Measurements from ENCODE around the gene ASIC2.

ASIC2 gene

GRCh38 chr17:33261820-33262219, 31.3 kb downstream of the ASIC2 start:
- no peak for DNase-seq (ENCODE audit: low read depth)
- TF ChIP-seq CTCF (IDR thresholded peaks at IDR 0.05; ENCODE audit: control insufficient read depth, insufficient read depth, low read depth, low read length, missing control alignments) = no peak
- H3K4me3 ChIP-seq (ENCODE audit: control insufficient read depth, low read depth, low read length) = no peak overlapping the region

GRCh38 chr17:33260638-33261037, 32.5 kb downstream of the ASIC2 start:
- no peak for TF ChIP-seq CTCF (IDR thresholded peaks at IDR 0.05; ENCODE audit: control insufficient read depth, insufficient read depth, low read depth, low read length, missing control alignments)
- no peak for DNase-seq (ENCODE audit: low read depth)
- no peak overlapping the region for H3K4me3 ChIP-seq (ENCODE audit: control insufficient read depth, low read depth, low read length)

GRCh38 chr17:33258296-33258695, 34.8 kb downstream of the ASIC2 start:
- no peak overlapping the region for H3K4me3 ChIP-seq (ENCODE audit: control insufficient read depth, low read depth, low read length)
- TF ChIP-seq CTCF (IDR thresholded peaks at IDR 0.05; ENCODE audit: control insufficient read depth, insufficient read depth, low read depth, low read length, missing control alignments) = no peak
- DNase-seq (ENCODE audit: low read depth) = no peak

GRCh38 chr17:33245183-33245582, 47.9 kb downstream of the ASIC2 start:
- no peak for TF ChIP-seq CTCF (IDR thresholded peaks at IDR 0.05; ENCODE audit: control insufficient read depth, insufficient read depth, low read depth, low read length, missing control alignments)
- H3K4me3 ChIP-seq (ENCODE audit: control insufficient read depth, low read depth, low read length) = no peak overlapping the region
- no peak for DNase-seq (ENCODE audit: low read depth)

- no peak overlapping the region for H3K4me3 ChIP-seq (ENCODE audit: control insufficient read depth, low read depth, low read length)
- DNase-seq (ENCODE audit: low read depth) = no peak
- TF ChIP-seq CTCF (IDR thresholded peaks at IDR 0.05; ENCODE audit: control insufficient read depth, insufficient read depth, low read depth, low read length, missing control alignments) = no peak
These were observed 49.4 kb downstream of the ASIC2 start for GRCh38 chr17:33243732-33244131.

- H3K4me3 ChIP-seq (ENCODE audit: control insufficient read depth, low read depth, low read length) = no peak overlapping the region
- DNase-seq (ENCODE audit: low read depth) = no peak
- no peak for TF ChIP-seq CTCF (IDR thresholded peaks at IDR 0.05; ENCODE audit: control insufficient read depth, insufficient read depth, low read depth, low read length, missing control alignments)
These were observed 50.5 kb downstream of the ASIC2 start for GRCh38 chr17:33242375-33243124.
